ENCODE results near the gene MFGE8.

MFGE8 gene

GRCh38 chr15:88891540-88892254 lies 21.5 kb downstream of the MFGE8 start:
- no peak overlapping the region for H3K9ac ChIP-seq (ENCODE audit: low read length)
- no peak overlapping the region for H3K4me3 ChIP-seq (ENCODE audit: low read depth, low read length, poor library complexity, severe bottlenecking)
- H4K20me1 ChIP-seq (ENCODE audit: insufficient read depth, low read length): no peaks in the 10 kb centered on the region
- no peaks in the 10 kb centered on the region for H3K79me2 ChIP-seq (ENCODE audit: insufficient read depth, low read length)
- no peak overlapping the region for H3K27ac ChIP-seq (ENCODE audit: low read depth, low read length, poor library complexity, severe bottlenecking)
- H3K27me3 ChIP-seq (ENCODE audit: insufficient read depth, low read length): peaks cover 9% of the 10 kb centered on the region; the same call in 1 of the 2 replicates
- H2AFZ ChIP-seq (ENCODE audit: low read length): no peak overlapping the region
- H3K9me2 ChIP-seq (ENCODE audit: low read depth, low read length): no peaks in the 10 kb centered on the region
- peaks cover 8% of the 10 kb centered on the region for H3K4me1 ChIP-seq (ENCODE audit: insufficient read depth, low read length, severe bottlenecking)
- no peak overlapping the region for H3K4me2 ChIP-seq (ENCODE audit: low read length)
- H3K36me3 ChIP-seq (ENCODE audit: insufficient read depth, low read length): no peaks in the 10 kb centered on the region
- TF ChIP-seq CTCF (IDR thresholded peaks at IDR 0.05; ENCODE audit: low read length): no peak
- no peak for TF ChIP-seq EZH2 (IDR thresholded peaks at IDR 0.05; ENCODE audit: borderline replicate concordance, low read length)
- no peaks in the 10 kb centered on the region for H3F3A ChIP-seq (ENCODE audit: insufficient read depth, low read length)
- H3K9me3 ChIP-seq (ENCODE audit: low read length): no peaks in the 10 kb centered on the region

- no peak overlapping the region for H2AFZ ChIP-seq (ENCODE audit: low read length)
- H3K9me3 ChIP-seq (ENCODE audit: low read length): no peaks in the 10 kb centered on the region
- peaks cover 5% of the 10 kb centered on the region; the same call in 1 of the 2 replicates for H3K27me3 ChIP-seq (ENCODE audit: insufficient read depth, low read length)
- no peak overlapping the region for H3K27ac ChIP-seq (ENCODE audit: low read depth, low read length, poor library complexity, severe bottlenecking)
- no peaks in the 10 kb centered on the region for H3K36me3 ChIP-seq (ENCODE audit: insufficient read depth, low read length)
- H3K4me2 ChIP-seq (ENCODE audit: low read length): no peak overlapping the region
- H3F3A ChIP-seq (ENCODE audit: insufficient read depth, low read length): no peaks in the 10 kb centered on the region
- H3K4me1 ChIP-seq (ENCODE audit: insufficient read depth, low read length, severe bottlenecking): peaks cover 7% of the 10 kb centered on the region
- no peak for TF ChIP-seq CTCF (IDR thresholded peaks at IDR 0.05; ENCODE audit: low read length)
- TF ChIP-seq EZH2 (IDR thresholded peaks at IDR 0.05; ENCODE audit: borderline replicate concordance, low read length): no peak
- H4K20me1 ChIP-seq (ENCODE audit: insufficient read depth, low read length): no peaks in the 10 kb centered on the region
- no peaks in the 10 kb centered on the region for H3K79me2 ChIP-seq (ENCODE audit: insufficient read depth, low read length)
- no peaks in the 10 kb centered on the region for H3K9me2 ChIP-seq (ENCODE audit: low read depth, low read length)
- no peak overlapping the region for H3K9ac ChIP-seq (ENCODE audit: low read length)
- no peak overlapping the region for H3K4me3 ChIP-seq (ENCODE audit: low read depth, low read length, poor library complexity, severe bottlenecking)
Measured at GRCh38 chr15:88890495-88890894, 22.7 kb downstream of the MFGE8 start.

- H3K9me3 ChIP-seq (ENCODE audit: low read length): no peaks in the 10 kb centered on the region
- no peaks in the 10 kb centered on the region for H4K20me1 ChIP-seq (ENCODE audit: insufficient read depth, low read length)
- no peaks in the 10 kb centered on the region for H3K36me3 ChIP-seq (ENCODE audit: insufficient read depth, low read length)
- H3K9me2 ChIP-seq (ENCODE audit: low read depth, low read length): no peaks in the 10 kb centered on the region
- no peak overlapping the region for H3K4me2 ChIP-seq (ENCODE audit: low read length)
- H3K4me3 ChIP-seq (ENCODE audit: low read depth, low read length, poor library complexity, severe bottlenecking): no peak overlapping the region
- no peaks in the 10 kb centered on the region for H3F3A ChIP-seq (ENCODE audit: insufficient read depth, low read length)
- H3K79me2 ChIP-seq (ENCODE audit: insufficient read depth, low read length): no peaks in the 10 kb centered on the region
- H3K4me1 ChIP-seq (ENCODE audit: insufficient read depth, low read length, severe bottlenecking): no peaks in the 10 kb centered on the region
- H3K27ac ChIP-seq (ENCODE audit: low read depth, low read length, poor library complexity, severe bottlenecking): no peak overlapping the region
- no peak overlapping the region for H3K9ac ChIP-seq (ENCODE audit: low read length)
- H2AFZ ChIP-seq (ENCODE audit: low read length): no peak overlapping the region
- no peaks in the 10 kb centered on the region for H3K27me3 ChIP-seq (ENCODE audit: insufficient read depth, low read length)
- TF ChIP-seq EZH2 (IDR thresholded peaks at IDR 0.05; ENCODE audit: borderline replicate concordance, low read length): no peak
- no peak for TF ChIP-seq CTCF (IDR thresholded peaks at IDR 0.05; ENCODE audit: low read length)
Measured at GRCh38 chr15:88888719-88889118, 24.5 kb downstream of the MFGE8 start.

Measured in OCI-LY1 (cell line).